H9 (cell line): ENCODE measurements around the gene SPAG4. TPM values are rescaled to one million over a fixed set of nuclear protein-coding genes. Genes with fewer than 3 reads are reported as not detected.

Experiments used
- DNase-seq: peaks from one replicate; pipeline ENCODE4 v3.0.0-alpha.2; 2017
- H2AFZ ChIP-seq: one replicate; pipeline ENCODE4 v1.6.1; 2013; ENCODE audit warnings: mild to moderate bottlenecking, low read length, control low read depth, moderate library complexity
- H2AK5ac ChIP-seq: 2 replicates; pipeline ENCODE4 v1.6.1; 2013; ENCODE audit warnings: low read length, control low read depth, mixed read lengths; ENCODE audit not compliant: insufficient read length
- H2BK120ac ChIP-seq: one replicate; pipeline ENCODE4 v1.6.1; 2013; ENCODE audit warnings: low read depth, mild to moderate bottlenecking, low read length, control low read depth, inconsistent platforms; ENCODE audit not compliant: poor library complexity, severe bottlenecking
- H2BK12ac ChIP-seq: 2 replicates; pipeline ENCODE4 v1.6.1; 2013; ENCODE audit warnings: low read length, control low read depth, mixed read lengths, low read depth; ENCODE audit not compliant: insufficient read length
- H2BK15ac ChIP-seq: 2 replicates; pipeline ENCODE4 v1.6.1; 2013; ENCODE audit warnings: low read depth, low read length, control low read depth
- H2BK20ac ChIP-seq: one replicate; pipeline ENCODE4 v1.6.1; 2013; ENCODE audit warnings: low read depth, mild to moderate bottlenecking, low read length, control low read depth, inconsistent platforms; ENCODE audit not compliant: poor library complexity, severe bottlenecking
- H2BK5ac ChIP-seq: 2 replicates; pipeline ENCODE4 v1.6.1; 2013; ENCODE audit warnings: low read length, control low read depth, mixed read lengths; ENCODE audit not compliant: insufficient read length
- H3K14ac ChIP-seq: 2 replicates; pipeline ENCODE4 v1.6.1; 2013; ENCODE audit warnings: low read length, control low read depth; ENCODE audit not compliant: insufficient read depth
- H3K18ac ChIP-seq: 2 replicates; pipeline ENCODE4 v1.6.1; 2013; ENCODE audit warnings: low read depth, mild to moderate bottlenecking, mixed read lengths, low read length, control low read depth; ENCODE audit not compliant: insufficient read length
- H3K23ac ChIP-seq: 2 replicates; pipeline ENCODE4 v1.6.1; 2013; ENCODE audit warnings: low read length, control low read depth, mixed read lengths, low read depth; ENCODE audit not compliant: insufficient read length
- H3K23me2 ChIP-seq: 2 replicates; pipeline ENCODE4 v1.6.1; 2013; ENCODE audit warnings: low read depth, mild to moderate bottlenecking, mixed read lengths, low read length, control low read depth; ENCODE audit not compliant: insufficient read length, poor library complexity, severe bottlenecking
- H3K27ac ChIP-seq: 2 replicates; pipeline ENCODE4 v1.5.1; 2013; ENCODE audit warnings: low read length, control low read depth, mixed read lengths, low read depth; ENCODE audit not compliant: insufficient read length
- H3K27me3 ChIP-seq: 2 replicates; pipeline ENCODE4 v1.6.1; 2013; ENCODE audit warnings: low read length, control low read depth, inconsistent platforms; ENCODE audit not compliant: insufficient read depth
- H3K4ac ChIP-seq: 2 replicates; pipeline ENCODE4 v1.6.1; 2013; ENCODE audit warnings: low read depth, mild to moderate bottlenecking, control low read depth, inconsistent platforms, low read length, moderate library complexity
- H3K4me1 ChIP-seq: 2 replicates; pipeline ENCODE4 v1.6.1; 2013; ENCODE audit warnings: low read length, control low read depth, inconsistent platforms; ENCODE audit not compliant: insufficient read depth
- H3K4me2 ChIP-seq: 2 replicates; pipeline ENCODE4 v1.6.1; 2013; ENCODE audit warnings: low read length, control low read depth, mixed read lengths; ENCODE audit not compliant: insufficient read length, insufficient read depth
- H3K56ac ChIP-seq: 2 replicates; pipeline ENCODE4 v1.6.1; 2013; ENCODE audit warnings: low read depth, mild to moderate bottlenecking, mixed read lengths, low read length, control low read depth; ENCODE audit not compliant: insufficient read length
- H3K79me1 ChIP-seq: 2 replicates; pipeline ENCODE4 v1.6.1; 2013; ENCODE audit warnings: low read depth, mild to moderate bottlenecking, moderate library complexity, low read length, control low read depth, inconsistent platforms; ENCODE audit not compliant: insufficient read depth, poor library complexity, severe bottlenecking
- H3K79me2 ChIP-seq: 2 replicates; pipeline ENCODE4 v1.6.1; 2013; ENCODE audit warnings: low read length, control low read depth, inconsistent platforms; ENCODE audit not compliant: insufficient read depth
- H3K9ac ChIP-seq: 2 replicates; pipeline ENCODE4 v1.6.1; 2013; ENCODE audit warnings: low read length, control low read depth, mixed read lengths; ENCODE audit not compliant: insufficient read length; ENCODE audit errors: extremely low read depth
- H3K9me3 ChIP-seq: one replicate; pipeline ENCODE4 v1.6.1; 2013; ENCODE audit warnings: low read depth, low read length, inconsistent platforms; ENCODE audit not compliant: control insufficient read depth
- H3T11ph ChIP-seq: one replicate; pipeline ENCODE4 v1.6.1; 2013; ENCODE audit warnings: mild to moderate bottlenecking, low read length, control low read depth, inconsistent platforms
- H4K20me1 ChIP-seq: one replicate; pipeline ENCODE4 v1.6.1; 2013; ENCODE audit not compliant: control insufficient read depth, insufficient read length, insufficient read depth
- H4K5ac ChIP-seq: 2 replicates; pipeline ENCODE4 v1.6.1; 2013; ENCODE audit warnings: low read depth, mild to moderate bottlenecking, mixed read lengths, low read length, control low read depth; ENCODE audit not compliant: insufficient read length
- H4K8ac ChIP-seq: replicated peaks from 2 replicates; pipeline ENCODE4 v1.6.1; 2013; ENCODE audit warnings: low read length, control low read depth, mixed read lengths, low read depth; ENCODE audit not compliant: insufficient read length
- H4K91ac ChIP-seq: 2 replicates; pipeline ENCODE4 v1.6.1; 2013; ENCODE audit warnings: low read depth, mild to moderate bottlenecking, moderate library complexity, mixed read lengths, low read length, control low read depth; ENCODE audit not compliant: insufficient read length
- H3K27ac Mint-ChIP-seq, 3 experiments: 2 replicates in 2 of 3; 3 replicates in 1 of 3; pipeline ENCODE4 v1.8.0; 2020 to 2021; ENCODE audit warnings: mixed read lengths in 3 of 3, mild to moderate bottlenecking in 1 of 3, moderate library complexity in 1 of 3
- H3K27me3 Mint-ChIP-seq: 2 replicates; pipeline ENCODE4 v1.8.0; 2021; ENCODE audit warnings: low read depth, mild to moderate bottlenecking, moderate library complexity, mixed read lengths
- H3K36me3 Mint-ChIP-seq, 3 experiments: 2 replicates in 2 of 3; 3 replicates in 1 of 3; pipeline ENCODE4 v1.8.0; 2020 to 2021; ENCODE audit warnings: low read depth in 3 of 3, mixed read lengths in 3 of 3; ENCODE audit not compliant: insufficient read depth in 1 of 3
- H3K4me1 Mint-ChIP-seq, 2 experiments: 2 replicates each; pipeline ENCODE4 v1.8.0; 2020; ENCODE audit warnings: mixed read lengths in 2 of 2
- H3K4me3 Mint-ChIP-seq, 2 experiments: 2 replicates in 1 of 2; 3 replicates in 1 of 2; pipeline ENCODE4 v1.8.0; 2020 to 2021; ENCODE audit warnings: mild to moderate bottlenecking in 2 of 2, mixed read lengths in 2 of 2, moderate library complexity in 1 of 2
- H3K9me3 Mint-ChIP-seq, 2 experiments: 2 replicates in 1 of 2; 3 replicates in 1 of 2; pipeline ENCODE4 v1.8.0; 2020; ENCODE audit warnings: mild to moderate bottlenecking in 2 of 2, mixed read lengths in 2 of 2, moderate library complexity in 1 of 2
- CTCF ChIP-seq: fragments of 200-600 bp; sonication (generic); conservative IDR thresholded peaks from 3 replicates; pipeline ENCODE4 v1.8.0; 2021; ENCODE audit warnings: antibody characterized with exemption, mild to moderate bottlenecking
- WGBS: extraction: QIAGEN DNeasy Blood & Tissue Kit; methylation state at CpG from one replicate; pipeline ENCODE4 v1.1.7; 2013; ENCODE audit warnings: missing lambda C conversion rate, low lambda C conversion rate, mixed read lengths; ENCODE audit not compliant: insufficient read length; ENCODE audit errors: extremely low coverage; 5-methylcytosine and 5-hydroxymethylcytosine counted together
- total RNA-seq: library from RNA; stranded (reverse); gene quantifications from 2 replicates; pipeline ENCODE4 v1.2.1, GENCODE V29; 2021

Gene SPAG4
- total RNA-seq, 1 experiment from 2014 or later, result 4.9 TPM

GRCh38 chr20:35643045-35643444 is 27.4 kb downstream of the SPAG4 start:
- no peaks in the 10 kb centered on the region for H4K20me1 ChIP-seq
- no CpG with 5 or more reads among the region's 7 CpGs for WGBS
- Mint-ChIP-seq H3K36me3 (peaks cover 0 to 6% (median 2%) of the 10 kb centered on the region in 3 experiments; a peak in 2 of 7 replicates), H3K9me3 (no peaks in the 10 kb centered on the region), H3K27me3 (no peaks in the 10 kb centered on the region; the same call in 1 of the 2 replicates), H3K27ac (peak overlapping the region in 2 of 3 experiments; percentile 9 to 23; a peak in 2 of 7 replicates), H3K4me1 (peaks cover 49 to 56% of the 10 kb centered on the region in 2 experiments), H3K4me3 (no peak overlapping the region)
- no peak overlapping the region for H2BK12ac ChIP-seq
- no peak overlapping the region for H2AFZ ChIP-seq
- H4K5ac ChIP-seq, result no peak overlapping the region
- H3K23me2 ChIP-seq, result no peaks in the 10 kb centered on the region
- no peak overlapping the region for H2BK15ac ChIP-seq
- H3K23ac ChIP-seq, result no peak overlapping the region
- H3K4me2 ChIP-seq, result no peak overlapping the region
- H3K4ac ChIP-seq, result no peak overlapping the region
- no peak overlapping the region for H2BK20ac ChIP-seq
- no peak for TF ChIP-seq CTCF
- no peak overlapping the region for H2BK5ac ChIP-seq
- no peak overlapping the region for H2AK5ac ChIP-seq
- H3K27me3 ChIP-seq, result no peaks in the 10 kb centered on the region
- peaks cover 1% of the 10 kb centered on the region; the same call in 1 of the 2 replicates for H3K4me1 ChIP-seq
- H2BK120ac ChIP-seq, result no peak overlapping the region
- no peak overlapping the region for H3K56ac ChIP-seq
- no peak overlapping the region for H3T11ph ChIP-seq
- H3K27ac ChIP-seq, result no peak overlapping the region
- H3K9ac ChIP-seq, result no peak overlapping the region
- peaks cover 5% of the 10 kb centered on the region; the same call in 1 of the 2 replicates for H3K79me2 ChIP-seq
- H4K8ac ChIP-seq, result no peak overlapping the region
- DNase-seq, result no peak
- no peak overlapping the region for H4K91ac ChIP-seq
- H3K9me3 ChIP-seq, result no peaks in the 10 kb centered on the region
- no peak overlapping the region for H3K14ac ChIP-seq
- peaks cover 9% of the 10 kb centered on the region for H3K79me1 ChIP-seq
- no peak overlapping the region for H3K18ac ChIP-seq
